Panc1 (cell line): ENCODE results near the gene ADIRF.
"Not testable (repeated sequence)": the region's sequence is repeated elsewhere in the genome, so short reads cannot be mapped to it uniquely, and the experiment has no call there.

Experiments used
- POLR2AphosphoS5 ChIP-seq: IDR thresholded peaks from 2 replicates; pipeline ENCODE4 v1.6.1; 2012; ENCODE audit warnings: mild to moderate bottlenecking, low read depth, low read length, moderate library complexity
- TF ChIP-seq, protein P1 (sequence below): fragments of 450-650 bp; IDR thresholded peaks from 2 replicates; pipeline ENCODE4 v1.5.1; 2017; ENCODE audit warnings: mild to moderate bottlenecking
- TF ChIP-seq, protein P2 (sequence below), 2 experiments: IDR thresholded peaks; 2 replicates each; pipeline ENCODE4 v1.6.1; 2011 to 2012; ENCODE audit warnings: low read depth in 2 of 2, control low read depth in 1 of 2, low read length in 1 of 2, mild to moderate bottlenecking in 1 of 2, moderate library complexity in 1 of 2; ENCODE audit not compliant: insufficient read depth in 1 of 2

DNA sequence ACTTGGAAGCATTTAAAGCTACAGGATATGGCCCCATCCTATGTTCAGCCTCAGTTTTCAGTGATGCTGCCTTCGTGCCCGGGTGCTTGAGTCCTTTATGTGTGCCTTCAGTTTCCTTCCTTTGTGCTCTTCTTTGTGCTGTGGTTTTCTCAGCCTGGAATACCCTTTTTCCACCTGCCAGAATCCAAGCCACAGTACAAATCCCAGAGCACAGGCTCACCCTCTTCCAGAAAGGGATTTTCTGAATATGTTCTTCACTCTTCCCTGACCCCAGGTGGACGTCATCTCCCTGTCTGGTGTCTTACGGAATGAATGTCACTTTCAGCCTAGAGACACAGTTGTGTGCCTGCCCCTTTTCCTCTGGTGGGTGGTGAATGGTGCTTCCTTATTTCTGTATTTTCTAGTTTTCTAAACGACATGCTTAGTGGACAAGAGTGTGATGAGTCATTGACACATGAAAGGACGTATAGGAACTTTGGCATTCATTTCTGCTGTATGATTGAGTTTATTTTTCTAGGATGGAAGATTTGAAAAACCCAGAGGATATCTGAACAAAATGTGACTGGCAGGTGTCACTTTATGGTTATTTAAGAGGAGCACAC lies 31.6 kb downstream of the ADIRF start:
- TF ChIP-seq, protein P1, sequence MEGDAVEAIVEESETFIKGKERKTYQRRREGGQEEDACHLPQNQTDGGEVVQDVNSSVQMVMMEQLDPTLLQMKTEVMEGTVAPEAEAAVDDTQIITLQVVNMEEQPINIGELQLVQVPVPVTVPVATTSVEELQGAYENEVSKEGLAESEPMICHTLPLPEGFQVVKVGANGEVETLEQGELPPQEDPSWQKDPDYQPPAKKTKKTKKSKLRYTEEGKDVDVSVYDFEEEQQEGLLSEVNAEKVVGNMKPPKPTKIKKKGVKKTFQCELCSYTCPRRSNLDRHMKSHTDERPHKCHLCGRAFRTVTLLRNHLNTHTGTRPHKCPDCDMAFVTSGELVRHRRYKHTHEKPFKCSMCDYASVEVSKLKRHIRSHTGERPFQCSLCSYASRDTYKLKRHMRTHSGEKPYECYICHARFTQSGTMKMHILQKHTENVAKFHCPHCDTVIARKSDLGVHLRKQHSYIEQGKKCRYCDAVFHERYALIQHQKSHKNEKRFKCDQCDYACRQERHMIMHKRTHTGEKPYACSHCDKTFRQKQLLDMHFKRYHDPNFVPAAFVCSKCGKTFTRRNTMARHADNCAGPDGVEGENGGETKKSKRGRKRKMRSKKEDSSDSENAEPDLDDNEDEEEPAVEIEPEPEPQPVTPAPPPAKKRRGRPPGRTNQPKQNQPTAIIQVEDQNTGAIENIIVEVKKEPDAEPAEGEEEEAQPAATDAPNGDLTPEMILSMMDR: not testable (repeated sequence)
- TF ChIP-seq, protein P2, sequence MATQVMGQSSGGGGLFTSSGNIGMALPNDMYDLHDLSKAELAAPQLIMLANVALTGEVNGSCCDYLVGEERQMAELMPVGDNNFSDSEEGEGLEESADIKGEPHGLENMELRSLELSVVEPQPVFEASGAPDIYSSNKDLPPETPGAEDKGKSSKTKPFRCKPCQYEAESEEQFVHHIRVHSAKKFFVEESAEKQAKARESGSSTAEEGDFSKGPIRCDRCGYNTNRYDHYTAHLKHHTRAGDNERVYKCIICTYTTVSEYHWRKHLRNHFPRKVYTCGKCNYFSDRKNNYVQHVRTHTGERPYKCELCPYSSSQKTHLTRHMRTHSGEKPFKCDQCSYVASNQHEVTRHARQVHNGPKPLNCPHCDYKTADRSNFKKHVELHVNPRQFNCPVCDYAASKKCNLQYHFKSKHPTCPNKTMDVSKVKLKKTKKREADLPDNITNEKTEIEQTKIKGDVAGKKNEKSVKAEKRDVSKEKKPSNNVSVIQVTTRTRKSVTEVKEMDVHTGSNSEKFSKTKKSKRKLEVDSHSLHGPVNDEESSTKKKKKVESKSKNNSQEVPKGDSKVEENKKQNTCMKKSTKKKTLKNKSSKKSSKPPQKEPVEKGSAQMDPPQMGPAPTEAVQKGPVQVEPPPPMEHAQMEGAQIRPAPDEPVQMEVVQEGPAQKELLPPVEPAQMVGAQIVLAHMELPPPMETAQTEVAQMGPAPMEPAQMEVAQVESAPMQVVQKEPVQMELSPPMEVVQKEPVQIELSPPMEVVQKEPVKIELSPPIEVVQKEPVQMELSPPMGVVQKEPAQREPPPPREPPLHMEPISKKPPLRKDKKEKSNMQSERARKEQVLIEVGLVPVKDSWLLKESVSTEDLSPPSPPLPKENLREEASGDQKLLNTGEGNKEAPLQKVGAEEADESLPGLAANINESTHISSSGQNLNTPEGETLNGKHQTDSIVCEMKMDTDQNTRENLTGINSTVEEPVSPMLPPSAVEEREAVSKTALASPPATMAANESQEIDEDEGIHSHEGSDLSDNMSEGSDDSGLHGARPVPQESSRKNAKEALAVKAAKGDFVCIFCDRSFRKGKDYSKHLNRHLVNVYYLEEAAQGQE (IDR thresholded peaks at IDR 0.05; ENCODE audit: insufficient read depth in 1 of 2, low read depth in 2 of 2, low read length in 1 of 2): not testable (repeated sequence)
- TF ChIP-seq POLR2AphosphoS5: not testable (repeated sequence)
